ENCODE measurements around the gene MUC6.

MUC6 gene

DNA sequence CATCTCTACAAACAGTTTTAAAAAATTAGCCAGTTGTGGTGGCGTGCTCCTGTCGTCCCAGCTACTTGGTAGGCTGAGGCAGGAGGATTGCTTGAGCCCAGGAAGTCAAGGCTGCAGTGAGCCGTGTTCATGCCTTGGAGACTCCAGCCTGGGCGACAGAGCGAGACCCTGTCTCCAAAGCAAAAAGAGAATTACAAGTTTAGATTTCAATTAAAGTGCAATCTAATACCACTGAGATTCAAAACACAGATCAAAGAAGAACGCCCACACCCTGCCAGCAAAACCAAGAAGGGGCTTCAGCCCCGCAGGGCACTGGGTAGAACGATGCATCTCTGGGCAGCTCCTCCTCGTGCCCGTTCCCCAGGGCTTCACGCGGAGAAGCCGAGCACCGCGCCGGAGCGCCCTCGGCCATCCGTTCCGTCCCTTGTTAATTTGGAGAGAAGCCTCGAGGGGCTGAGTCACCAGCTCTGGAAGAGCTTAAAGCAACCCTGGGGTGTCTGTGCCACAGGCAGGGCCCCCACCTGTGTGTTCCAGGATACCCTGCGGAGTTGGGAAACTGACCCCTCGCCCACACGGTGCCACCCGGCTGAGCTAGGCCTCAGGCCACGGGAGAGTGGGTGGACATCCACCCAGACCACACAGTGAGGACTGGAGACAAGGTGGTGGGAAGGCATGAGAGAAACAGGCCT lies 63.9 kb downstream of the MUC6 start:
- H3K4me1 ChIP-seq: no peaks in the 10 kb centered on the region
- H3K9me3 ChIP-seq: no peaks in the 10 kb centered on the region
- DNase-seq (ENCODE audit: low spot score in 2 of 2): no peak
- in situ Hi-C loops (cut with MboI; ENCODE audit: low sequenced_read_pairs): no loop called here
- H3K4me3 ChIP-seq: no peak overlapping the region
- H3K36me3 ChIP-seq (replicated peaks): peaks cover 52% of the 10 kb centered on the region
- no peaks in the 10 kb centered on the region for H3K27me3 ChIP-seq (ENCODE audit: low read depth)

DNA sequence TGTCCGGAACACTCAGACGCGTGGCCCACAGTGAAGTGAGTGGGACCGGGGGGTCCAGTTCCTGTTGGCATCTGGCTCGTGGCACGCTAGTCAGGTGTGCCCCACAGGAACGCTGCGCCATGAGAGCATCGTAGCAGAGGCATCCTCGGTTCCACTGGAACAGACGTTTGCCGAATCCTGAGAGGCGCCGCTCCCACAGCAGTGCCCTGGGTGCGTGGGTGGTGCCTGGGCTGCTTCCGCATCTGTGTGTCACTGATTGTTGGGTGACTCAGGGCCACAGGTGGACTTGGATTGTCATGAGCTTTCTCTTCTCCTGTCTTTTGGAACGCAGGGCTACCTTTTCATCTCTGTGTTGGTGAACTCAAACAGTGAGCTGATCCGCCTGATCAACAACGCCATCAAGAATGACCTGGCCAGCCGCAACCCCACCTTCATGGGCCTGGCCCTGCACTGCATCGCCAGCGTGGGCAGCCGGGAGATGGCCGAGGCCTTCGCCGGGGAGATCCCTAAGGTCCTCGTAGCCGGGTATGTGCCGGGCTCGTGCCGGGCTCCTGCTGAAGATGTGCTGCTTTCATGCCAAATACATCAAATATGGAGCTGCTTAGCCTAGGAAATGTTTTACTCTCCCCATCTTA lies 64.7 kb downstream of the MUC6 start:
- no peak overlapping the region for H3K4me3 ChIP-seq
- H3K4me1 ChIP-seq: no peaks in the 10 kb centered on the region
- in situ Hi-C loops (cut with MboI; ENCODE audit: low sequenced_read_pairs): no loop called here
- H3K9me3 ChIP-seq: no peaks in the 10 kb centered on the region
- peaks cover 47% of the 10 kb centered on the region for H3K36me3 ChIP-seq (replicated peaks)
- H3K27me3 ChIP-seq (ENCODE audit: low read depth): no peaks in the 10 kb centered on the region
- no peak for DNase-seq (ENCODE audit: low spot score in 2 of 2)

DNA sequence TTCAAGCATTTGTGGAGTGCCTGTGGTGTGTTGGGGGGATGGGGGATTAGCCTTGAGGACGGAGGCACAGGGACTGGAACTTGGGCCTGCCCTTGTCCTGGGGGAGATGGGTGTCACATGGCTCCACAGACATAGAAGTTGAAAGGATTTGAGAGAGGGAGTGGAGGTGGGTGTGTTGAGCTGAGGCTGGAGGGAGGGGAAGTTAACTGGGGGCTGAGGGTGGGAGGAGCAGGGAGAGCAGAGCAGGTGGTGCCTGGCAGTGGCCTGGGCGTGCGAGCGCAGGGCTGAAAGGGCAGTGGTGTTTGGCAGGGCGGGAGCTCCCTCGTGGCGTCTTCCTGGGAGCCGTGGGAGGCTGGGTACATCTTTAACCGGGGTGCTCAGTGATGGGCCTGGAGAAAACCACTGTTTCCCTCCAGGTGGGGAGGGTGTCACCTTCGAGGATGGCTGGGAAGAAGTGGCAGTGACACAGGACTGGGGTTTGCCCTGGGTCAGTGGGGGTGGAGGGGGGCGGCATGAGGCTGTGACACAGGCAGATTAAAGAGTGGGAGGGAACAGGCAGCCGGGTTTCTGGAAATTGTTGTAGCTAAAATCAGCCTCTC lies 65.3 kb downstream of the MUC6 start:
- in situ Hi-C loops (cut with MboI; ENCODE audit: low sequenced_read_pairs): no loop called here
- Histone ChIP-seq H3K4me3 (no peak overlapping the region), H3K4me1 (no peaks in the 10 kb centered on the region), H3K27me3 (ENCODE audit: low read depth) (no peaks in the 10 kb centered on the region), H3K9me3 (no peaks in the 10 kb centered on the region), H3K36me3 (replicated peaks) (peaks cover 44% of the 10 kb centered on the region)
- no peak for DNase-seq (ENCODE audit: low spot score in 2 of 2)

DNA sequence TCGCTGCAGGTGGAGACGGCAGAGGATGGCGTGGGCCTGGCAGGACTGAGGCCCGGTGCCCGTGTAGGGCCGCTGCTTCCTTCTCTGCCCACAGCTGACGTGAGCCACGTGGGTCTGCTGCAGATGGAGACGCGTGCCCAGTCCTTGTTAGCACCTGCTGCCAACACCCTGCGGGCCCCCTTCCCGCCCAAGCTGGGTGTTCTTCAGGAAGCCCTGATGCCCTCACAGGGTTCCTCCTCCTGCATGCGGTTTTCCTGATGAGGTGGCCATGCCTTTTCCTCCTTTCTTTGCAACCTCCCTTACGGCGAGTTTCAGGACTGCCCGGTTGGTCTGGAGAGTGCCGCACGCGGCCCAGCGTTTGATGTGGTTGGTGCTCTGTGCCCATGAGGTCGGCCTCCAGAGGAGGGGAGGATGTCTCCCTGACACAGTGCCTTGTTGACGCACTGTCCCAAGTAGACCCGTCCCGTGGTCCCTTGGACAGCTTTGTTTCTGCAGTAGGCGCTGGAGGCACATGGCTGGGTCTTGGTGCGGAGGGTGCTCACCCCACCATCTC lies 66.1 kb downstream of the MUC6 start:
- DNase-seq (ENCODE audit: low spot score in 2 of 2): no peak
- no peaks in the 10 kb centered on the region for H3K4me1 ChIP-seq
- H3K9me3 ChIP-seq: no peaks in the 10 kb centered on the region
- in situ Hi-C loops (cut with MboI; ENCODE audit: low sequenced_read_pairs): no loop called here
- peaks cover 41% of the 10 kb centered on the region for H3K36me3 ChIP-seq (replicated peaks)
- no peaks in the 10 kb centered on the region for H3K27me3 ChIP-seq (ENCODE audit: low read depth)
- no peak overlapping the region for H3K4me3 ChIP-seq

DNA sequence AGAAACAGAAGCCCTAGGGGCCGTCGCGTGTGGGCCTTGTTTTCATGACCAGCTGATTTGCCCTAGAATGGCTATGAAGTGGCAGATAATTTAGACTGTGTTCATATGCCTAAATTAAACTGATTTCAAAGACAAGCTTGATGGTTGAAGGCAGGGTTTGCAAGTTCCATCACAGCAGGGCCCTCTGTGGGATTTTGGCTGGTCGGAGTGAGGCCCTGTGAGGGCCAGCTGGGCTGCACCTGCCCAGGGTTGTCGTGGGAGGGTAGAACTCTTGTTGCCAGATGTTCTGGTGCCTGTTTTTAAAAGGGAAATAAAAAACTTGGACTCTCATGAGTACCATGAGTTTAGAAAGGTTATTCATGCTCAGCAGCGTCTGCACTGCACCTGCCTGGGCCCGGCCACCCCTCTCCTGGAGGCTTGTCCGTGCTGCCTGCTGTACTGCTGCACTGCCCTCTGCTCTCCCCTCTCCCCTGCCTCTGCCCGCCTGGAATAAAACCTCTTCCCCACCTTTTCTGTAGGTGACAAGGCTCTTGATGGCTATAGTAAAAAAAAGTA lies 66.8 kb downstream of the MUC6 start:
- no peak overlapping the region for H3K4me3 ChIP-seq
- DNase-seq (ENCODE audit: low spot score in 2 of 2): no peak
- peaks cover 41% of the 10 kb centered on the region for H3K36me3 ChIP-seq (replicated peaks)
- H3K27me3 ChIP-seq (ENCODE audit: low read depth): no peaks in the 10 kb centered on the region
- in situ Hi-C loops (cut with MboI; ENCODE audit: low sequenced_read_pairs): no loop called here
- no peaks in the 10 kb centered on the region for H3K9me3 ChIP-seq
- H3K4me1 ChIP-seq: no peaks in the 10 kb centered on the region

DNA sequence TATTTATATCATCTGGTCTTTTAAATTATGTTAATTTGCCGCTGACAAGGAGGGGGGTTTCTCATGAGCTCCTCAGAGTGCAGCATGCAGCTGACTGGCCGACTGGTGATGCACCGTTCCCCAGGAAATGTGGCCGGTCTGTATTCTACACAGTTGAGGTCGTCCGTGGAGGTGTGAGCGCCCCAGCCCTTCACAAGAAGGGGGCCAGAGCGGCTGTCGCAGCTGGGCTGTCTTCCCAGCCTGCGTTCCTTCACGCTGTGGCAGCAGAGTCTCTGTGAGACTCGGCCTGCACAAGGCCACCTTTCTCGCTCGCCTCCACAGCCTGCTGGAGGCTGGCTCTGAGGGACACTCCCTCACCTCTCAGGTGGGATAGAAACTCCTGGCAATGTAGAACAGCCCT lies 67.7 kb downstream of the MUC6 start:
- no peak for DNase-seq (ENCODE audit: low spot score in 2 of 2)
- H3K36me3 ChIP-seq (replicated peaks): peaks cover 40% of the 10 kb centered on the region
- H3K27me3 ChIP-seq (ENCODE audit: low read depth): no peaks in the 10 kb centered on the region
- no peaks in the 10 kb centered on the region for H3K4me1 ChIP-seq
- in situ Hi-C loops (cut with MboI; ENCODE audit: low sequenced_read_pairs): no loop called here
- H3K9me3 ChIP-seq: no peaks in the 10 kb centered on the region
- no peak overlapping the region for H3K4me3 ChIP-seq

DNA sequence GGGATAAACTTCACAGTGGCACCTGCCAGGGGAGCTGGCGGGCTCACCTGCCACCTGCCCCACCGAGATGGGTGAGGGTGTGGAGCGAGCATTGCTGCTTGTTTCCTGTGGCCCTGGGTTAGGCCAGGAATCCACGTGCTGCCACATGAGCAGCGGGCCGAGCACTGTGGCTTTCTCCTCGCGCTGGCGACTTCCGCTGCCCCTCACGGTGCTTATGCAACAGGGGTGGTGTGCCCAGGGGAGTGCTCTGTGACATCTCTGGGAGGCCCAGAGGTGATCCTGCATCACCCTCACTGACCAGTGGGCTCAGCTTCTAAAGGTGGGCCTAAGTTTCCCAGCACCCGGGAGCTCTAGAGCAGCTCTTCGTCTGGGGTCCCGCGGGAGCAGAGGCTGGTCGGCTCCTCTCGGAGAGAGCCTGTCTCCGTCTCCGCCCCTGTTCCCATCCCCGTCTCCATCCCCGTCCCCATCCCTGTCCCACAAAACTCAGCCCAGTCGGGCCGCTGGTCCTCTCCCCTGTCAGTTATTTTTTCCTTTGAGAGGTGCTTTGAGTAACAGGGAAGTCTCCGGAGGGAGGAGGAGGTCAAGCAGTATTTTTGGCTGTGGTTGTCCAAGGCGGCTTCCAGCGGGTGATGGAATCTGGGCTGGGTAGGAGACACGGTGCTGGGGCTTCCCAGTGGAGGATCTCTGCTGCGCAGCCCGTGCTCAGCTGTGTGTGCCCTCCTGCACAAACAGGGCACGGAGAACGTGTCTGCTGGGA lies 68.3 kb downstream of the MUC6 start:
- Histone ChIP-seq H3K4me1 (no peaks in the 10 kb centered on the region), H3K27me3 (ENCODE audit: low read depth) (no peaks in the 10 kb centered on the region), H3K4me3 (no peak overlapping the region), H3K9me3 (no peaks in the 10 kb centered on the region), H3K36me3 (replicated peaks) (peaks cover 42% of the 10 kb centered on the region)
- DNase-seq (ENCODE audit: low spot score in 2 of 2): no peak
- in situ Hi-C loops (cut with MboI; ENCODE audit: low sequenced_read_pairs): no loop called here

DNA sequence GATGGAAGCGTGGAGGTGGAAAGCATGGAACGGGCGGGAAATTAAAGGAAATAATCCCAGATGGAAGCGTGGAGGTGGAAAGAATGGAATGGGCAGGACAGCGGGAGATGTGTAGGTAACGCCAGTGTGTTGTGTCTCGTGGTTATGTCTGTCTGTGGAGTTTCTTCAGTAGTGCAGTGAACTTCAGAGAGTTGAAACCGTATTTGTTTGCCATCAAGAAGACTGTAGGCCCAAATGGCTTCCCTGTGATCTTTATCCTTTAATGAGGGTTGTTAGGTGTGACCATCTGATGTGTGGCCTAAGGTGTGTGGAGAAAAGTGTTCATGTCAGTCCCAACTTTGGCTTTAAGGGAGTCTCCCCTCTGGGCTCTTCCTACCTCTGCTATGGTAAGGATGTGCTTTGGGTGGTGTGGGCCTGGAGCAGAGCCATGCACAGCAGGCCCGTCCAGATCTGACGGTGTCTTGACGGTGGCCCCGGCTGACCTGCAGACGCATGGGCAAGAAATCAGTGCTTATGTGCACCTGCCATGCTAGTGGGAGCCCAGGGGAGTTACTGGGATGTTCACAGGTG lies 71.2 kb downstream of the MUC6 start:
- no peaks in the 10 kb centered on the region for H3K9me3 ChIP-seq
- H3K4me3 ChIP-seq: no peak overlapping the region
- no peaks in the 10 kb centered on the region for H3K4me1 ChIP-seq
- peaks cover 31% of the 10 kb centered on the region for H3K36me3 ChIP-seq (replicated peaks)
- no peaks in the 10 kb centered on the region for H3K27me3 ChIP-seq (ENCODE audit: low read depth)
- in situ Hi-C loops (cut with MboI; ENCODE audit: low sequenced_read_pairs): no loop called here
- no peak for DNase-seq (ENCODE audit: low spot score in 2 of 2)

DNA sequence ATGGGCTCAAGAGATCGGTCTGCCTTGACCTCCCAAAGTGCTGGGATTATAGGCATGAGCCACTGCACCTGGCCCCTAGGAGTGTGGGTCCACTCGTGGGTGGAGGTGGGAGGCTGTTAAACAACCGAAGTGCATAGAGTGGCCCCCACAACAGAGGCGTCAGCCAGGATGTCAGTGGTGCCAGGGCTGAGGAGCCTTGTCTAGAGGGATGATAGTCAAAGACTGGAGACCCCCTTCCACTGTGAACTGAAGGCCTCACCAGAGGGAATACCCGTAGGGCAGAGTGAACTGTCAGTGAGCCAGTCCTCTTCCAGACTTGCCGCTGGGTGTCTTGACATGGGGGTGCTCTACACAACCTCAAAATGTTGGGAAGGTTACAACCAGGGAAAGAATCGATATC lies 72.7 kb downstream of the MUC6 start:
- H3K9me3 ChIP-seq: no peaks in the 10 kb centered on the region
- H3K4me1 ChIP-seq: no peaks in the 10 kb centered on the region
- no peak for DNase-seq (ENCODE audit: low spot score in 2 of 2)
- H3K4me3 ChIP-seq: no peak overlapping the region
- H3K36me3 ChIP-seq (replicated peaks): peaks cover 33% of the 10 kb centered on the region
- in situ Hi-C loops (cut with MboI; ENCODE audit: low sequenced_read_pairs): no loop called here
- H3K27me3 ChIP-seq (ENCODE audit: low read depth): no peaks in the 10 kb centered on the region
